H9 (cell line): Measurements from ENCODE around the gene MYOF. TPM values are rescaled to one million over a fixed set of nuclear protein-coding genes. Genes with fewer than 3 reads are reported as not detected.

ENCODE experiments used
- DNase-seq: peaks from one replicate; pipeline ENCODE4 v3.0.0-alpha.2; 2017
- H2AFZ ChIP-seq: one replicate; pipeline ENCODE4 v1.6.1; 2013; ENCODE audit warnings: mild to moderate bottlenecking, low read length, control low read depth, moderate library complexity
- H2AK5ac ChIP-seq: 2 replicates; pipeline ENCODE4 v1.6.1; 2013; ENCODE audit warnings: low read length, control low read depth, mixed read lengths; ENCODE audit not compliant: insufficient read length
- H2BK120ac ChIP-seq: one replicate; pipeline ENCODE4 v1.6.1; 2013; ENCODE audit warnings: low read depth, mild to moderate bottlenecking, low read length, control low read depth, inconsistent platforms; ENCODE audit not compliant: poor library complexity, severe bottlenecking
- H2BK12ac ChIP-seq: 2 replicates; pipeline ENCODE4 v1.6.1; 2013; ENCODE audit warnings: low read length, control low read depth, mixed read lengths, low read depth; ENCODE audit not compliant: insufficient read length
- H2BK15ac ChIP-seq: 2 replicates; pipeline ENCODE4 v1.6.1; 2013; ENCODE audit warnings: low read depth, low read length, control low read depth
- H2BK20ac ChIP-seq: one replicate; pipeline ENCODE4 v1.6.1; 2013; ENCODE audit warnings: low read depth, mild to moderate bottlenecking, low read length, control low read depth, inconsistent platforms; ENCODE audit not compliant: poor library complexity, severe bottlenecking
- H2BK5ac ChIP-seq: 2 replicates; pipeline ENCODE4 v1.6.1; 2013; ENCODE audit warnings: low read length, control low read depth, mixed read lengths; ENCODE audit not compliant: insufficient read length
- H3K14ac ChIP-seq: 2 replicates; pipeline ENCODE4 v1.6.1; 2013; ENCODE audit warnings: low read length, control low read depth; ENCODE audit not compliant: insufficient read depth
- H3K18ac ChIP-seq: 2 replicates; pipeline ENCODE4 v1.6.1; 2013; ENCODE audit warnings: low read depth, mild to moderate bottlenecking, mixed read lengths, low read length, control low read depth; ENCODE audit not compliant: insufficient read length
- H3K23ac ChIP-seq: 2 replicates; pipeline ENCODE4 v1.6.1; 2013; ENCODE audit warnings: low read length, control low read depth, mixed read lengths, low read depth; ENCODE audit not compliant: insufficient read length
- H3K23me2 ChIP-seq: 2 replicates; pipeline ENCODE4 v1.6.1; 2013; ENCODE audit warnings: low read depth, mild to moderate bottlenecking, mixed read lengths, low read length, control low read depth; ENCODE audit not compliant: insufficient read length, poor library complexity, severe bottlenecking
- H3K27ac ChIP-seq: 2 replicates; pipeline ENCODE4 v1.5.1; 2013; ENCODE audit warnings: low read length, control low read depth, mixed read lengths, low read depth; ENCODE audit not compliant: insufficient read length
- H3K27me3 ChIP-seq: 2 replicates; pipeline ENCODE4 v1.6.1; 2013; ENCODE audit warnings: low read length, control low read depth, inconsistent platforms; ENCODE audit not compliant: insufficient read depth
- H3K4ac ChIP-seq: 2 replicates; pipeline ENCODE4 v1.6.1; 2013; ENCODE audit warnings: low read depth, mild to moderate bottlenecking, control low read depth, inconsistent platforms, low read length, moderate library complexity
- H3K4me1 ChIP-seq: 2 replicates; pipeline ENCODE4 v1.6.1; 2013; ENCODE audit warnings: low read length, control low read depth, inconsistent platforms; ENCODE audit not compliant: insufficient read depth
- H3K4me2 ChIP-seq: 2 replicates; pipeline ENCODE4 v1.6.1; 2013; ENCODE audit warnings: low read length, control low read depth, mixed read lengths; ENCODE audit not compliant: insufficient read length, insufficient read depth
- H3K56ac ChIP-seq: 2 replicates; pipeline ENCODE4 v1.6.1; 2013; ENCODE audit warnings: low read depth, mild to moderate bottlenecking, mixed read lengths, low read length, control low read depth; ENCODE audit not compliant: insufficient read length
- H3K79me1 ChIP-seq: 2 replicates; pipeline ENCODE4 v1.6.1; 2013; ENCODE audit warnings: low read depth, mild to moderate bottlenecking, moderate library complexity, low read length, control low read depth, inconsistent platforms; ENCODE audit not compliant: insufficient read depth, poor library complexity, severe bottlenecking
- H3K79me2 ChIP-seq: 2 replicates; pipeline ENCODE4 v1.6.1; 2013; ENCODE audit warnings: low read length, control low read depth, inconsistent platforms; ENCODE audit not compliant: insufficient read depth
- H3K9ac ChIP-seq: 2 replicates; pipeline ENCODE4 v1.6.1; 2013; ENCODE audit warnings: low read length, control low read depth, mixed read lengths; ENCODE audit not compliant: insufficient read length; ENCODE audit errors: extremely low read depth
- H3K9me3 ChIP-seq: one replicate; pipeline ENCODE4 v1.6.1; 2013; ENCODE audit warnings: low read depth, low read length, inconsistent platforms; ENCODE audit not compliant: control insufficient read depth
- H3T11ph ChIP-seq: one replicate; pipeline ENCODE4 v1.6.1; 2013; ENCODE audit warnings: mild to moderate bottlenecking, low read length, control low read depth, inconsistent platforms
- H4K20me1 ChIP-seq: one replicate; pipeline ENCODE4 v1.6.1; 2013; ENCODE audit not compliant: control insufficient read depth, insufficient read length, insufficient read depth
- H4K5ac ChIP-seq: 2 replicates; pipeline ENCODE4 v1.6.1; 2013; ENCODE audit warnings: low read depth, mild to moderate bottlenecking, mixed read lengths, low read length, control low read depth; ENCODE audit not compliant: insufficient read length
- H4K8ac ChIP-seq: replicated peaks from 2 replicates; pipeline ENCODE4 v1.6.1; 2013; ENCODE audit warnings: low read length, control low read depth, mixed read lengths, low read depth; ENCODE audit not compliant: insufficient read length
- H4K91ac ChIP-seq: 2 replicates; pipeline ENCODE4 v1.6.1; 2013; ENCODE audit warnings: low read depth, mild to moderate bottlenecking, moderate library complexity, mixed read lengths, low read length, control low read depth; ENCODE audit not compliant: insufficient read length
- H3K27ac Mint-ChIP-seq, 3 experiments: 2 replicates in 2 of 3; 3 replicates in 1 of 3; pipeline ENCODE4 v1.8.0; 2020 to 2021; ENCODE audit warnings: mixed read lengths in 3 of 3, mild to moderate bottlenecking in 1 of 3, moderate library complexity in 1 of 3
- H3K27me3 Mint-ChIP-seq: 2 replicates; pipeline ENCODE4 v1.8.0; 2021; ENCODE audit warnings: low read depth, mild to moderate bottlenecking, moderate library complexity, mixed read lengths
- H3K36me3 Mint-ChIP-seq, 3 experiments: 2 replicates in 2 of 3; 3 replicates in 1 of 3; pipeline ENCODE4 v1.8.0; 2020 to 2021; ENCODE audit warnings: low read depth in 3 of 3, mixed read lengths in 3 of 3; ENCODE audit not compliant: insufficient read depth in 1 of 3
- H3K4me1 Mint-ChIP-seq, 2 experiments: 2 replicates each; pipeline ENCODE4 v1.8.0; 2020; ENCODE audit warnings: mixed read lengths in 2 of 2
- H3K4me3 Mint-ChIP-seq, 2 experiments: 2 replicates in 1 of 2; 3 replicates in 1 of 2; pipeline ENCODE4 v1.8.0; 2020 to 2021; ENCODE audit warnings: mild to moderate bottlenecking in 2 of 2, mixed read lengths in 2 of 2, moderate library complexity in 1 of 2
- H3K9me3 Mint-ChIP-seq, 2 experiments: 2 replicates in 1 of 2; 3 replicates in 1 of 2; pipeline ENCODE4 v1.8.0; 2020; ENCODE audit warnings: mild to moderate bottlenecking in 2 of 2, mixed read lengths in 2 of 2, moderate library complexity in 1 of 2
- WGBS: extraction: QIAGEN DNeasy Blood & Tissue Kit; methylation state at CpG from one replicate; pipeline ENCODE4 v1.1.7; 2013; ENCODE audit warnings: missing lambda C conversion rate, low lambda C conversion rate, mixed read lengths; ENCODE audit not compliant: insufficient read length; ENCODE audit errors: extremely low coverage; 5-methylcytosine and 5-hydroxymethylcytosine counted together
- total RNA-seq: library from RNA; stranded (reverse); gene quantifications from 2 replicates; pipeline ENCODE4 v1.2.1, GENCODE V29; 2021
- TF ChIP-seq, protein P1 (sequence below): fragments of 200-600 bp; sonication (generic); conservative IDR thresholded peaks from 3 replicates; pipeline ENCODE4 v1.8.0; 2021; ENCODE audit warnings: antibody characterized with exemption, mild to moderate bottlenecking

The MYOF gene
- total RNA-seq, 1 experiment from 2014 or later, result 2.8 TPM

DNA sequence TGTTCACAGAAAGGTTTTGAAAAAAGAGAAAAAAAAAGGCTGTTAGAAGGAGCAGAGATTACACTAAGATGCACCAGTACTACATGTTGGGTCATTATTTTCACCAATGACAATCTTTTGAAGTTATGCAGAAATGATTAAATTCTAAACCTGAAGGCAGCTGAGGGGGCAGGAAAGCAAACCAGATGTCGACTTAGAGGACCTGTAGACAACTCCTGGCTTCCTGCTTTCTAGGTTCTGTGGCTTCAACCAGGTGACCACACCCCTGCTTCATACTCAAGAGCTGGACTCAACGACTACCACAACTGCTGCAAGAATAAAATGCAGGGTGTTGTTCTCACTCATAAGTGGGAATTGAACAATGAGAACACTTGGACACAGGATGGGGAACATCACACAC lies 30.0 kb downstream of the MYOF start:
- Histone ChIP-seq H2AK5ac (no peak overlapping the region), H3K79me1 (no peaks in the 10 kb centered on the region), H3K23ac (no peak overlapping the region), H4K20me1 (no peaks in the 10 kb centered on the region), H3K56ac (no peak overlapping the region), H3T11ph (no peak overlapping the region), H2BK120ac (no peak overlapping the region), H3K4ac (no peak overlapping the region), H3K9me3 (no peaks in the 10 kb centered on the region), H4K91ac (no peak overlapping the region), H2BK5ac (no peak overlapping the region), H2BK15ac (no peak overlapping the region), H3K18ac (no peak overlapping the region), H2AFZ (no peak overlapping the region), H3K27me3 (no peaks in the 10 kb centered on the region), H3K79me2 (no peaks in the 10 kb centered on the region), H3K27ac (no peak overlapping the region), H2BK20ac (no peak overlapping the region), H3K4me1 (no peaks in the 10 kb centered on the region), H4K5ac (no peak overlapping the region), H3K4me2 (no peak overlapping the region), H4K8ac (no peak overlapping the region), H3K14ac (no peak overlapping the region), H2BK12ac (no peak overlapping the region), H3K9ac (no peak overlapping the region), H3K23me2 (no peaks in the 10 kb centered on the region)
- TF ChIP-seq, protein P1, sequence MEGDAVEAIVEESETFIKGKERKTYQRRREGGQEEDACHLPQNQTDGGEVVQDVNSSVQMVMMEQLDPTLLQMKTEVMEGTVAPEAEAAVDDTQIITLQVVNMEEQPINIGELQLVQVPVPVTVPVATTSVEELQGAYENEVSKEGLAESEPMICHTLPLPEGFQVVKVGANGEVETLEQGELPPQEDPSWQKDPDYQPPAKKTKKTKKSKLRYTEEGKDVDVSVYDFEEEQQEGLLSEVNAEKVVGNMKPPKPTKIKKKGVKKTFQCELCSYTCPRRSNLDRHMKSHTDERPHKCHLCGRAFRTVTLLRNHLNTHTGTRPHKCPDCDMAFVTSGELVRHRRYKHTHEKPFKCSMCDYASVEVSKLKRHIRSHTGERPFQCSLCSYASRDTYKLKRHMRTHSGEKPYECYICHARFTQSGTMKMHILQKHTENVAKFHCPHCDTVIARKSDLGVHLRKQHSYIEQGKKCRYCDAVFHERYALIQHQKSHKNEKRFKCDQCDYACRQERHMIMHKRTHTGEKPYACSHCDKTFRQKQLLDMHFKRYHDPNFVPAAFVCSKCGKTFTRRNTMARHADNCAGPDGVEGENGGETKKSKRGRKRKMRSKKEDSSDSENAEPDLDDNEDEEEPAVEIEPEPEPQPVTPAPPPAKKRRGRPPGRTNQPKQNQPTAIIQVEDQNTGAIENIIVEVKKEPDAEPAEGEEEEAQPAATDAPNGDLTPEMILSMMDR, result no peak
- Mint-ChIP-seq H3K36me3 (no peaks in the 10 kb centered on the region), H3K9me3 (no peaks in the 10 kb centered on the region), H3K27ac (no peak overlapping the region), H3K4me3 (no peak overlapping the region), H3K4me1 (peaks cover 20 to 23% of the 10 kb centered on the region in 2 experiments), H3K27me3 (no peaks in the 10 kb centered on the region; the same call in 1 of the 2 replicates)
- WGBS, result no CpG with 5 or more reads among the region's 2 CpGs
- DNase-seq, result no peak
